ENCODE data around the gene NOD1.

The NOD1 gene

GRCh38 chr7:30514177-30514576 is 35.6 kb upstream of the NOD1 start:
- H3K79me2 ChIP-seq (ENCODE audit: insufficient read depth, low read length) = no peaks in the 10 kb centered on the region
- H3K36me3 ChIP-seq (ENCODE audit: insufficient read depth, low read length) = no peaks in the 10 kb centered on the region
- no peak overlapping the region for H3K9ac ChIP-seq (ENCODE audit: low read depth, low read length)
- DNase-seq (no peak), ATAC-seq (ENCODE audit: insufficient read depth, low read depth) (no peak)
- TF ChIP-seq, protein P1, sequence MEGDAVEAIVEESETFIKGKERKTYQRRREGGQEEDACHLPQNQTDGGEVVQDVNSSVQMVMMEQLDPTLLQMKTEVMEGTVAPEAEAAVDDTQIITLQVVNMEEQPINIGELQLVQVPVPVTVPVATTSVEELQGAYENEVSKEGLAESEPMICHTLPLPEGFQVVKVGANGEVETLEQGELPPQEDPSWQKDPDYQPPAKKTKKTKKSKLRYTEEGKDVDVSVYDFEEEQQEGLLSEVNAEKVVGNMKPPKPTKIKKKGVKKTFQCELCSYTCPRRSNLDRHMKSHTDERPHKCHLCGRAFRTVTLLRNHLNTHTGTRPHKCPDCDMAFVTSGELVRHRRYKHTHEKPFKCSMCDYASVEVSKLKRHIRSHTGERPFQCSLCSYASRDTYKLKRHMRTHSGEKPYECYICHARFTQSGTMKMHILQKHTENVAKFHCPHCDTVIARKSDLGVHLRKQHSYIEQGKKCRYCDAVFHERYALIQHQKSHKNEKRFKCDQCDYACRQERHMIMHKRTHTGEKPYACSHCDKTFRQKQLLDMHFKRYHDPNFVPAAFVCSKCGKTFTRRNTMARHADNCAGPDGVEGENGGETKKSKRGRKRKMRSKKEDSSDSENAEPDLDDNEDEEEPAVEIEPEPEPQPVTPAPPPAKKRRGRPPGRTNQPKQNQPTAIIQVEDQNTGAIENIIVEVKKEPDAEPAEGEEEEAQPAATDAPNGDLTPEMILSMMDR (IDR thresholded peaks at IDR 0.05; ENCODE audit: borderline replicate concordance, extremely low read depth, low read length, poor library complexity, severe bottlenecking) = no peak
- TF ChIP-seq EZH2 (IDR thresholded peaks at IDR 0.05; ENCODE audit: borderline replicate concordance, low read depth, low read length, severe bottlenecking) = no peak
- no peaks in the 10 kb centered on the region for H3K4me1 ChIP-seq (ENCODE audit: insufficient read depth, low read length)
- H3K4me3 ChIP-seq (ENCODE audit: low read depth in 1 of 2, low read length in 2 of 2) = no peak overlapping the region
- H3K27ac ChIP-seq (ENCODE audit: low read length) = no peak overlapping the region
- H3K4me2 ChIP-seq (ENCODE audit: insufficient read depth, low read length) = no peak overlapping the region
- H3K27me3 ChIP-seq (ENCODE audit: insufficient read depth, low read length, poor library complexity) = no peaks in the 10 kb centered on the region
- no peak overlapping the region for H2AFZ ChIP-seq (ENCODE audit: low read depth, low read length)
- H4K20me1 ChIP-seq (ENCODE audit: insufficient read depth, low read length) = no peaks in the 10 kb centered on the region
- H3K9me3 ChIP-seq (ENCODE audit: insufficient read depth, low read length, severe bottlenecking) = no peaks in the 10 kb centered on the region

GRCh38 chr7:30513762-30514161 is 35.2 kb upstream of the NOD1 start:
- ATAC-seq (ENCODE audit: insufficient read depth, low read depth) (no peak), DNase-seq (no peak)
- Histone ChIP-seq H3K4me1 (ENCODE audit: insufficient read depth, low read length) (no peaks in the 10 kb centered on the region), H3K79me2 (ENCODE audit: insufficient read depth, low read length) (no peaks in the 10 kb centered on the region), H3K9me3 (ENCODE audit: insufficient read depth, low read length, severe bottlenecking) (no peaks in the 10 kb centered on the region), H3K9ac (ENCODE audit: low read depth, low read length) (no peak overlapping the region), H3K36me3 (ENCODE audit: insufficient read depth, low read length) (no peaks in the 10 kb centered on the region), H4K20me1 (ENCODE audit: insufficient read depth, low read length) (no peaks in the 10 kb centered on the region), H3K27ac (ENCODE audit: low read length) (no peak overlapping the region), H3K27me3 (ENCODE audit: insufficient read depth, low read length, poor library complexity) (no peaks in the 10 kb centered on the region), H3K4me3 (ENCODE audit: low read depth in 1 of 2, low read length in 2 of 2) (no peak overlapping the region), H3K4me2 (ENCODE audit: insufficient read depth, low read length) (no peak overlapping the region), H2AFZ (ENCODE audit: low read depth, low read length) (no peak overlapping the region)
- TF ChIP-seq, protein P1 (IDR thresholded peaks at IDR 0.05; ENCODE audit: borderline replicate concordance, extremely low read depth, low read length, poor library complexity, severe bottlenecking) = no peak
- no peak for TF ChIP-seq EZH2 (IDR thresholded peaks at IDR 0.05; ENCODE audit: borderline replicate concordance, low read depth, low read length, severe bottlenecking)

GRCh38 chr7:30511973-30512662 is 33.5 kb upstream of the NOD1 start:
- ATAC-seq (ENCODE audit: insufficient read depth, low read depth) = no peak
- peaks cover 2% of the 10 kb centered on the region for H3K9me3 ChIP-seq (ENCODE audit: insufficient read depth, low read length, severe bottlenecking)

More at GRCh38 chr7:30511973-30512662, 33.5 kb upstream of the NOD1 start:
- H3K36me3 ChIP-seq (ENCODE audit: insufficient read depth, low read length) = no peaks in the 10 kb centered on the region
- no peak for TF ChIP-seq EZH2 (IDR thresholded peaks at IDR 0.05; ENCODE audit: borderline replicate concordance, low read depth, low read length, severe bottlenecking)
- TF ChIP-seq, protein P1 (IDR thresholded peaks at IDR 0.05; ENCODE audit: borderline replicate concordance, extremely low read depth, low read length, poor library complexity, severe bottlenecking) = no peak
- no peak overlapping the region for H3K27ac ChIP-seq (ENCODE audit: low read length)
- no peak overlapping the region for H3K4me3 ChIP-seq (ENCODE audit: low read depth in 1 of 2, low read length in 2 of 2)
- no peaks in the 10 kb centered on the region for H4K20me1 ChIP-seq (ENCODE audit: insufficient read depth, low read length)
- no peak for DNase-seq
- H3K4me1 ChIP-seq (ENCODE audit: insufficient read depth, low read length) = no peaks in the 10 kb centered on the region
- H3K79me2 ChIP-seq (ENCODE audit: insufficient read depth, low read length) = no peaks in the 10 kb centered on the region
- no peak overlapping the region for H2AFZ ChIP-seq (ENCODE audit: low read depth, low read length)
- no peaks in the 10 kb centered on the region for H3K27me3 ChIP-seq (ENCODE audit: insufficient read depth, low read length, poor library complexity)
- H3K4me2 ChIP-seq (ENCODE audit: insufficient read depth, low read length) = no peak overlapping the region
- H3K9ac ChIP-seq (ENCODE audit: low read depth, low read length) = no peak overlapping the region
